K562 (cell line): ENCODE results near the gene TDO2. TPM values are rescaled to one million over a fixed set of nuclear protein-coding genes. Genes with fewer than 3 reads are reported as not detected.

ENCODE experiments used
- AFF4 ChIP-seq: sonication (generic); formaldehyde crosslinking; IDR thresholded peaks from 2 replicates; pipeline ENCODE4 v1.8.0; 2023; ENCODE audit warnings: mild to moderate bottlenecking, missing genetic modification reagents
- NKRF ChIP-seq: fragments of 450-650 bp; IDR thresholded peaks from 2 replicates; pipeline ENCODE4 v1.6.1; 2016; ENCODE audit warnings: borderline replicate concordance
- RAD51 ChIP-seq: fragments of 450-650 bp; IDR thresholded peaks from 2 replicates; pipeline ENCODE4 v1.7.1; 2016; ENCODE audit warnings: low read depth, mild to moderate bottlenecking, borderline replicate concordance
- SRSF3 ChIP-seq: fragments of 200-400 bp; formaldehyde crosslinking; IDR thresholded peaks from 2 replicates; pipeline ENCODE4 v1.6.1; 2016; ENCODE audit warnings: mild to moderate bottlenecking, low read length, moderate library complexity; ENCODE audit not compliant: insufficient read depth
- ZFP91 ChIP-seq: sonication (generic); formaldehyde crosslinking; IDR thresholded peaks from 2 replicates; pipeline ENCODE4 v1.8.0; 2022; ENCODE audit warnings: mild to moderate bottlenecking, missing genetic modification reagents
- polyA plus RNA-seq, 8 experiments: library from polyadenylated mRNA; depleted of rRNA in 4 of 8; stranded (reverse) in 5 of 8; unstranded in 3 of 8; fragments of >200 nt; fragmentation: Nextera tagmentation in 2 of 8; fragmentation: Illumina TruSeq in 1 of 8; extraction: Ambion mirVana in 2 of 8; extraction: Trizol in 1 of 8; gene quantifications; 2 replicates each; pipeline versions ENCODE4 v1.2.1 to v1.2.3, GENCODE V29; 2011 to 2014; ENCODE audit warnings: inconsistent platforms in 1 of 8, missing spikeins in 1 of 8
- total RNA-seq, 7 experiments: library from RNA; depleted of rRNA in 6 of 7; stranded (reverse); fragments of >200 nt in 6 of 7; fragmentation: Illumina TruSeq in 2 of 7; extraction: Trizol in 2 of 7; gene quantifications; 2 replicates each; pipeline versions ENCODE4 v1.2.1 to v1.2.3, GENCODE V29; 2011 to 2021; ENCODE audit warnings: low replicate concordance in 1 of 7

Gene TDO2
- total and polyA plus RNA-seq, 9 of the 15 experiments (the other 6 are each of a cell fraction or from before 2014, with no cell fraction given): 0.09 to 0.65 (median 0.22) TPM; not detected in 2

- TF ChIP-seq ZFP91 (CRISPR knock-in tag) (no peak), NKRF (no peak), SRSF3 (no peak), RAD51 (no peak), AFF4 (CRISPR knock-in tag) (no peak)
These were observed 41.0 kb downstream of the TDO2 start (continued) for GRCh38 chr4:155944516-155944915.
